B cell (primary cell): ENCODE data around the gene PTER. TPM values are rescaled to one million over a fixed set of nuclear protein-coding genes. Genes with fewer than 3 reads are reported as not detected.

Experiments used
- ATAC-seq: fragments of 200-7000 bp; cut with Tn5 transposase; one replicate; pipeline ENCODE4 v1.10.0; 2021; ENCODE audit warnings: low read depth, mild to moderate bottlenecking, moderate number of reproducible peaks, moderate library complexity
- CTCF ChIA-PET: fragments of 350-600 bp; sonication (Branson Sonifier 250); formaldehyde crosslinking; loops from one replicate; lab custom pipeline; 2021; ENCODE audit warnings: antibody characterized with exemption, inconsistent platforms; lab: Charles Lee
- POLR2A ChIA-PET: fragments of 350-600 bp; sonication (Branson Sonifier 250); formaldehyde crosslinking; loops from one replicate; lab custom pipeline; 2021; ENCODE audit warnings: antibody characterized with exemption; lab: Charles Lee
- DNase-seq: peaks from one replicate; pipeline ENCODE4 v3.0.0; 2013
- H2AFZ ChIP-seq: 2 replicates; pipeline ENCODE4 v1.6.1; 2012; ENCODE audit warnings: mild to moderate bottlenecking, low read depth, low read length; ENCODE audit not compliant: insufficient read depth, poor library complexity, severe bottlenecking
- H3K27ac ChIP-seq, 2 donors: 1 replicate in 1 of 2; 2 replicates in 1 of 2; pipeline ENCODE4 v1.5.1; 2012 to 2013; ENCODE audit warnings: low read length in 2 of 2, mild to moderate bottlenecking in 2 of 2, moderate library complexity in 1 of 2
- H3K27me3 ChIP-seq, 4 experiments: fragments of 200-600 bp in 1 of 4; sonication (generic) in 1 of 4; replicated peaks in 1 of 4; 1 replicate in 2 of 4; 2 replicates in 2 of 4; pipeline versions ENCODE4 v1.6.1 to v1.7.0; 2013 to 2016; ENCODE audit warnings: low read length in 3 of 4, mild to moderate bottlenecking in 2 of 4, mixed read lengths in 1 of 4, moderate library complexity in 1 of 4; ENCODE audit not compliant: insufficient read depth in 4 of 4, control insufficient read depth in 3 of 4; ENCODE audit errors: control extremely low read depth in 1 of 4
- H3K36me3 ChIP-seq, 2 experiments: replicated peaks in 1 of 2; 1 replicate in 1 of 2; 2 replicates in 1 of 2; pipeline versions ENCODE4 v1.6.1 to v1.7.1; 2013; ENCODE audit warnings: low read length in 1 of 2; ENCODE audit not compliant: insufficient read depth in 2 of 2, control insufficient read depth in 1 of 2; ENCODE audit errors: control extremely low read depth in 1 of 2, extremely low read depth in 1 of 2
- H3K4me1 ChIP-seq, 2 donors: fragments of 200-600 bp in 1 of 2; sonication (generic) in 1 of 2; 1 replicate in 1 of 2; 2 replicates in 1 of 2; pipeline versions ENCODE4 v1.5.1 to v1.6.1; 2013 to 2017; ENCODE audit warnings: low read length in 2 of 2; ENCODE audit not compliant: control insufficient read depth in 2 of 2, insufficient read depth in 2 of 2
- H3K4me2 ChIP-seq: replicated peaks from 2 replicates; pipeline ENCODE3; 2012; ENCODE audit warnings: mild to moderate bottlenecking, low read depth, low read length; ENCODE audit not compliant: poor library complexity, severe bottlenecking
- H3K4me3 ChIP-seq, 5 experiments: fragments of 200-600 bp in 1 of 5; sonication (generic) in 1 of 5; 1 replicate in 3 of 5; 2 replicates in 2 of 5; pipeline versions ENCODE4 v1.5.1 to v1.7.0; 2011 to 2016; ENCODE audit warnings: low read length in 4 of 5, mild to moderate bottlenecking in 4 of 5, low read depth in 2 of 5, control low read depth in 1 of 5, moderate library complexity in 1 of 5; ENCODE audit not compliant: insufficient read depth in 1 of 5; ENCODE audit errors: control extremely low read depth in 1 of 5, extremely low read depth in 1 of 5
- H3K79me2 ChIP-seq: fragments of 200-600 bp; sonication (generic); one replicate; pipeline ENCODE4 v1.6.0; 2016; ENCODE audit warnings: low read length; ENCODE audit not compliant: control insufficient read depth, insufficient read depth
- H3K9ac ChIP-seq: fragments of 200-600 bp; sonication (generic); 2 replicates; pipeline ENCODE4 v1.6.1; 2017; ENCODE audit warnings: mild to moderate bottlenecking, low read length, moderate library complexity
- H3K9me3 ChIP-seq, 3 donors: one replicate each; pipeline versions ENCODE4 v1.6.1 to v1.7.1; 2013; ENCODE audit warnings: low read length in 2 of 3; ENCODE audit not compliant: control insufficient read depth in 2 of 3, insufficient read depth in 1 of 3; ENCODE audit errors: control extremely low read depth in 1 of 3
- H4K20me1 ChIP-seq: 2 replicates; pipeline ENCODE4 v1.6.0; 2012; ENCODE audit warnings: mild to moderate bottlenecking, low read length; ENCODE audit not compliant: insufficient read depth, control insufficient read depth, poor library complexity, severe bottlenecking
- H3K27ac Mint-ChIP-seq: one replicate; pipeline ENCODE4 v1.8.0; 2021; ENCODE audit warnings: mixed read lengths
- H3K27me3 Mint-ChIP-seq: one replicate; pipeline ENCODE4 v1.8.0; 2021; ENCODE audit warnings: mixed read lengths
- H3K4me1 Mint-ChIP-seq: one replicate; pipeline ENCODE4 v1.8.0; 2021; ENCODE audit warnings: mixed read lengths
- H3K4me3 Mint-ChIP-seq: one replicate; pipeline ENCODE4 v1.8.0; 2021; ENCODE audit warnings: mixed read lengths
- H3K9me3 Mint-ChIP-seq: one replicate; pipeline ENCODE4 v1.8.0; 2022; ENCODE audit warnings: mixed read lengths; ENCODE audit not compliant: insufficient read depth
- CTCF ChIP-seq: fragments of 200-600 bp; IDR thresholded peaks from one replicate; pipeline ENCODE4 v1.8.0; 2022; ENCODE audit warnings: antibody characterized with exemption, mild to moderate bottlenecking
- EZH2 ChIP-seq: IDR thresholded peaks from 2 replicates; pipeline ENCODE4 v1.6.1; 2012; ENCODE audit warnings: borderline replicate concordance, low read depth, mild to moderate bottlenecking, moderate library complexity, low read length; ENCODE audit not compliant: insufficient read depth, poor library complexity, severe bottlenecking
- WGBS: methylation state at CpG from one replicate; pipeline ENCODE4 v1.1.5; 2013; ENCODE audit warnings: missing lambda C conversion rate; ENCODE audit not compliant: insufficient coverage; 5-methylcytosine and 5-hydroxymethylcytosine counted together
- intact Hi-C: fragments of 100-400 bp; cut with micrococcal nuclease; formaldehyde crosslinking; loops from one replicate; pipeline ENCODE4 v1.10.0; 2022
- polyA plus RNA-seq: library from polyadenylated mRNA; depleted of rRNA; stranded (reverse); fragments of >200 nt; gene quantifications from 2 replicates; pipeline ENCODE4 v1.2.3, GENCODE V29; 2012
- total RNA-seq, 2 donors: library from RNA; stranded (reverse); fragments of 120-200 nt in 1 of 2; gene quantifications; 1 replicate in 1 of 2; 2 replicates in 1 of 2; pipeline versions ENCODE4 v1.2.3 to v1.2.4, GENCODE V29; 2013 to 2022

PTER gene
- total and polyA plus RNA-seq, 2 donors (not counting 1 experiment from before 2014, with no cell fraction given) = 7.4 to 18.6 TPM

- Histone ChIP-seq H4K20me1 (no peaks in the 10 kb centered on the region), H3K4me1 (peaks cover 14 to 19% of the 10 kb centered on the region in 2 donors), H3K27me3 (peaks cover 0 to 29% (median 10%) of the 10 kb centered on the region in 4 experiments), H3K4me2 (peak within 1 kb of the TSS; percentile 74), H3K36me3 (no peaks in the 10 kb centered on the region), H3K79me2 (no peaks in the 10 kb centered on the region), H2AFZ (no peak within 1 kb of the TSS), H3K27ac (no peak within 1 kb of the TSS), H3K4me3 (peak within 1 kb of the TSS in 3 of 5 experiments; percentile 22 to 41 (median 25)), H3K9me3 (peaks cover 0 to 7% (median 0%) of the 10 kb centered on the region in 3 donors), H3K9ac (peak within 1 kb of the TSS; percentile 51)
- H3K27me3 Mint-ChIP-seq = peaks cover 40% of the 10 kb centered on the region
- 2% methylated on average over 67 of the region's 68 CpGs for WGBS
- peaks cover 18% of the 10 kb centered on the region for H3K4me1 Mint-ChIP-seq
- intact Hi-C loops = no loop called here
- ChIA-PET CTCF (no interaction called here), POLR2A (no interaction called here)
- peak; percentile 17 for DNase-seq
- H3K27ac Mint-ChIP-seq = no peak within 1 kb of the TSS
- H3K9me3 Mint-ChIP-seq = no peaks in the 10 kb centered on the region
- peak; percentile 39 for ATAC-seq
- H3K4me3 Mint-ChIP-seq = peak within 1 kb of the TSS; percentile 86
- TF ChIP-seq CTCF (no peak), EZH2 (no peak)
Observed at GRCh38 chr10:16521311-16522016, 84.7 kb downstream of the PTER start, which contains the start of gene C1QL3. C1QL3 (minus strand) TSS chr10:16521879; CDS start chr10:16521065, 814 bp downstream.

- Histone ChIP-seq H4K20me1 (no peaks in the 10 kb centered on the region), H3K9me3 (no peaks in the 10 kb centered on the region), H3K9ac (no peak overlapping the region), H3K79me2 (no peaks in the 10 kb centered on the region), H2AFZ (no peak overlapping the region), H3K4me2 (no peak overlapping the region), H3K4me1 (no peaks in the 10 kb centered on the region), H3K4me3 (no peak overlapping the region), H3K27me3 (peaks cover 0 to 4% (median 1%) of the 10 kb centered on the region in 4 experiments), H3K27ac (no peak overlapping the region), H3K36me3 (no peaks in the 10 kb centered on the region)
- DNase-seq = no peak
- H3K27me3 Mint-ChIP-seq = peaks cover 28% of the 10 kb centered on the region
- no CpG with 5 or more reads among the region's 4 CpGs for WGBS
- no peaks in the 10 kb centered on the region for H3K9me3 Mint-ChIP-seq
- no peak for TF ChIP-seq CTCF
- TF ChIP-seq EZH2 = no peak
- CTCF ChIA-PET = no interaction called here
- H3K4me3 Mint-ChIP-seq = no peak overlapping the region
- H3K4me1 Mint-ChIP-seq = no peaks in the 10 kb centered on the region
- ATAC-seq = no peak
- POLR2A ChIA-PET = no interaction called here
- H3K27ac Mint-ChIP-seq = no peak overlapping the region
- intact Hi-C loops = no loop called here
Observed at GRCh38 chr10:16527452-16527851, 90.6 kb downstream of the PTER start.
